AG20443 (cell line): ENCODE results near the gene TMEM125.

ENCODE experiments used
- DNase-seq: peaks from one replicate; pipeline ENCODE4 v3.0.0; 2012; ENCODE audit warnings: low spot score, mixed read lengths

Gene TMEM125

DNA sequence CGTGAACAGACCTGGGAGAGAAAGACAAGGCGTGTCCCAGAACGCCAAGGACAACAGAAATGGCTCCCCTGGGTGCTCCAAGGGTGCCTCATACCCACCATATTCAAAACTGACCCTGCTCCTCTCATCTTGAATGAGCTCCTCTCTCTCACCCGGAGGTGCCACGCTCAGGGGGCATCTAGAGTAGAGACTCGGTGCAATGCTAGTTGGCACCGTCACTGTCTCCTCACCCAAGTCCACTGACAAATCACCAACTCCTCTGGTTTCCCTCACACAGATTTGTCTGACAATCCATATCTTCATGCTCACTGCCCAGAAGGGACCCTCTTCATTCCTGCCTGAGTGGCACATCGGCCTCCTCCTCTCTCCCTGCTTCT lies 5.0 kb downstream of the TMEM125 start:
- no peak for DNase-seq

DNA sequence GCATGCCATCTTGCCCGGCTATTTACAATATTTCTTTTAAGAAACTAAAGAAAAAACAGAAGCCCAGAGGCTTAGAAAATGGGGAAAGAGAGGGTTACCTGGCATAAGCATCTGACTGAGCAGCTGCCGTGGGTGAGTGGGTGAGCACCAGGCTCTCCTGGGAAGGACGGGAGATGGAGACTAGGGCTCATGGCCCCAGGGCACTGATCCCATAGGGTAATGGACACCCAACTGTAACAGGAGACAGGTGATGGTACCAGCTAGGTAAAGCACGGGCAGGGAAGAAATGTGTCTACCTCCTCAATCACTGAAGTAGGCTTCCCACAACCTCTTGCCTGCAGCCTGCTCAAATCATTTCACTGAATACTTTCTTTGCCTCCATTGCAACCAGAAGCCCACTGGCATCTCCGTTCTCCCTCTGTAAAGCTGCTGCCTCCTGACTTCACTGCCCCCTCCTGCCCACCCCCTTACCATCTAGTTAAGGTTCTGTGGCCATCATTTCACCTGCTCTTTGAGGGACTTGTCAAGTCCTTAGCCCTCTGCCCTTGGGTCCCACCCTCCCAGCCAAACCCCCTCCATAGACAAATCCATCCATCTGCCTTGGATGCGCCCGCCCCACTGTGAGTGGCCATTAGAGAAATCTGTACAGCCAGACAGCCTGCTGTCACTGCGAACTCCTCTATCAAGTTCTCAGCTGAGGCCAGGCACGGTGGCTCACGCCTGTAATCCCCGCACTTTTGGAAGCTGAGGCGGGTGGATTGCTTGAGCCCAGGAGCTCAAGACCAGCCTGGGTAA lies 6.2 kb downstream of the TMEM125 start:
- no peak for DNase-seq

GRCh38 chr1:43276673-43277072 lies 6.9 kb downstream of the TMEM125 start:
- DNase-seq, result no peak

DNA sequence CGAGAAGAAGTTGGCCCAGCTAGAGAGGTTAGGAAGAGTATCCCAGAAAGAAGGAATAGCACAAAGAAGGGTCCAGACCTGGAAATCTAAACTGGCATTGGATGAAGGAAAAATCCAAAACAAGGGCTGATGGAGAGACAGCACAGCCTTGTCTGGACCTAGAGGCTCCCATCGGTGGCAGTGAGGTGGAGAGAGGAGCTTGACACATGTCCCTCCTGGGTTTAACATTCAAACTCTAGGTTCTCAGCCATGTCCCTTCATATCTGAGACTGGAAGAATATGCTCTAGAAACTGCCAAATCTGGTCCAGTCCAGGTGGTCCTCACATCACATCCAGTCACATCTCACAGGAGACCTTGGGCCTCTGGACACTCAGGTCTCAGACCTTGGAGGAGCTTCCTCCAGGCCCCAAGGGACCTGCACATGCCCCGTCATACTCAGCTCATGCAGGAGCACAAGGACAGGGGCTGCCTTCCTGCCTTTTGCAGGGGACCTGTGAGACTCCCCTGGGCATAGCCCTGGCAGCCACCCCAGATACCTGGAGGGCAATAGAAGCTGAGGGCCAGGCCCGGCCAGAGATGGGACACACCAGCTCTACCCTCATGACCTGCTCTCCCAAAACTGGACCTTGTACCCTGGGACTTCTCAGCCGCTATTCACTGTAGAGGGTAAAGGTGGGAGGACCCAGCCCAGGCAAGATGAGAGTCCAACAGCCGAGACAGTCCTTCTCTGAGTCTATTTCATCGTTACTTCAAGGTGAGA lies 7.5 kb downstream of the TMEM125 start:
- DNase-seq, result no peak

DNA sequence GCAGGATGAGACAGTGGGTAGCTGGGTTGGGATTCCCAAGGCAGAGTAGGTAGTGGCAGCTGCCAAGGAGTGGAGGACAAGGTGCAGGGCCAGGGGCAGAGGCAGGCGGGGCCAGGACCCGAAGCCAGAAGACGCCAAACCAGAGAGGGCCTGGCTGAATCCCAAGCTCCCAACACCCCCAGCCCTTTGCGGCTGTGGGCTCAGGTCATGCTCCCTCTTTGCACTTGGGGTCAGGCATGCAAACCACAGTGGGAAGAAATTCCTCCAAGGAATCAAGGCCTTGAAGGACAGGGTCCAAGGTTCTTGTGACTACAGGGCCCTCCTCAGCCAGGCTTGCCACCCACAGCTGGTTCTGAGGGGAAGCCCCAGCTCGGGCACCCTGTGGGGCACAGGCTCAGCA lies 9.4 kb downstream of the TMEM125 start:
- DNase-seq, result no peak

DNA sequence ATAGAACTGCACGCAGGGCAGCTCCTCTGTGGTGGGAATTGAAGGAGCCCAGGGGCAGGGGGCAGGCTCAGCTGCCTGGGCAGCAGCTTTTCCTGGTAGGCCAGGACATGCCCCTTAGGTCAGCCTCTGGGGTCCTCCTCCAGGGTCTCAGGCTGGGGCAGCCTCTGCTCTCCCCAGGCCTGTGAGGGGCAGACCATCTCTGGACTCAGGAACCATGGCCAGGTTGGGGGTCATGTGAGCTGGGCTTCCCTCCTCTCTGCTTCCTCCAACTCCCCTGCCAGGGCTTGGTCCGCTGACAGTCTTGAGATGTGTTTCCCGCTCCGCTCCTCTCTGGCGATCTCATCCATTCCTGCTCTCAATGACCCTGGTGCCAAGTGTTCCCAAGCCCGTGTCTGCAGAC lies 9.9 kb downstream of the TMEM125 start:
- no peak for DNase-seq

- no peak for DNase-seq
These were observed 10.9 kb downstream of the TMEM125 start for GRCh38 chr1:43280692-43281091.

DNA sequence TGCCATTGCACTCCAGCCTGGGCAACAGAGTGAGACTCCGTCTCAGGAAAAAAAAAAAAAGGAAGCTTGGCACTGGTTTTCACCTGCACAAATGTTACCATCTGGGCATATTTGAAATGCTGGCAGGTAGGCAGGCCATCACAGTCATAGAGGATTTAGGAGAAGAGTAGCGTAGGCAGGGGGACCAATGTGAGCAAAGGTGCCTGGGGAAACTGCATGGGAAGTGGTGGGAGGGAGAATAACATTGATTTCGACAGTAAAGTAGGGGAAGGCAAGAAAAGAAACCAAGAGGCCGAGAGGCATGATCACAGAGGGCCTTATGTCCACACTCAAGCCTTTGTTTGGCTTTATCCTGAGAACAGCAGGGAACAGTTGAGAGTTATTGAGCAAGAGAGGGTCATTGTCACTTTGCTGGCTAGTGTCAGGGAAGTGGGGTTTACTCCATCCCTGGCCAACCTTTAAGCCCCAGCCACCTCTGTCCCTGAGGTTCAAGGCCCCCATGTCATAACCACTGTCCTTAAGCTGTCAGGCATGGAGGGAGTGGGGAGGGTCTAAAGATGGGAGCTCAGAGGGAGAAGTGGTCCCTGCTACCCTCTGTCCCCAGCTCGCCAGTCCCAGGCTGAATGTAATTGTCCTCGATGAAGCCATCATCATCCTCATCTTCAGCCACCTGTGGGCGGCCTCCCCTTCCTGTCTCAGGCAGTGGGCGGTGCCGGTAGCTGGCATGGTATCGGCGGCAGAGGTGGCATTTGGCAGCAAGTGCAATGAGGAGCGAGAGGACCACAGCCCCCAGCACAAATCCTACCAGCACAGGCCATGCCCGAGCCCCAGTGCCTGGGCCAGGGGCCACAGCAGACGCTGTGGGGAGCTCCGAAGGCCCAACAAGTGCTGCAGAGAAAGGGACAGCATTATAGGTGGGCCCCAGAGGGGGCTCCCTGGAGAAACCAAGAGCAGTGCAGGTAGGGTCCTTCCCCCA lies 12.7 kb downstream of the TMEM125 start:
- DNase-seq, result no peak

DNA sequence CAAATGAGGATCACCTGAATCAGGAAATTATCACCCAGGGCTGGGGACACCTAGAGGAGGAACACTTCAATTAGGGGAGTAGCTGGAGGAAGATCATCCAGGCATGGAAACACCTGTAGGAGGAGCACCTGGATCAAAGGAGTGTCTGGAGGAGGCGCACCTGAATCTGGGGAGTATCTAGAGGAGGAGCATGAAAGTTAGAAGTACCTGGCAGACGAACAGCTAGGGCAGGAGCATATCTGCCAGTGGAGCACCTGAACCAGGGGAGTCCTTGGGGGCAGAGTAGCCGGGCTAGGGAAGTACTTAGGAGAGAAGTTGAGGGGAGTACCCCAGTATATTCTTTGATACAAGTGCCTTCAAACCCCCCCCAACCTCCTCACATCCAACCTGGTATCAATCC lies 14.3 kb downstream of the TMEM125 start:
- no peak for DNase-seq

DNA sequence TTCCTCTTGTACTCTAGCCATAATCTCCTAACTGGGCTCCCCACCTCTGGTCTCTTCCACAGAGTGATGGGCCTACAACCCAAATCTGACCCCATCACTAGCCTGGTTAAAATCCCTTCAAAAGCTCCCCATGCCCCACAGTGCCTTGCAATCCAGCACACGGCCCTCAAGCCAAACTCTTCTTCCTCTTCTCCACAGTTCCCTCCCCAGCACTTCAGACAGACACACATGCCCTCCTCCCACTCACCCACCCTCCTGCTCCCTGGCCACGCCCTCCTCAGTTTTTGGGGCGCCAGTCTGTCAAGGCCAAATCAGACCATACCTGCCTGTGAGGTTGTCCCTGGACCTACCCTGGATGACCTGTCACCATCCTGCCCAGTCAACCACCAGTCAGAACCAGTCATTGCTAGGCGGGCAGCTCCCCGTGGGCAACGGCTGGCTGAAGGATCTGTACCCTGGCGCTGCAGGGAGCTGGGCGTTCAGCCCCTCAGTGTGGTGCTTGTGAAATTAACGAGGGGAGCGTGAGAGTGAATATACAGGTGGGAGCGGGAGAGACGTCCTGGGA lies 14.8 kb downstream of the TMEM125 start:
- no peak for DNase-seq

- no peak for DNase-seq
These were observed 15.6 kb downstream of the TMEM125 start, which contains the start of gene C1orf210 for GRCh38 chr1:43285269-43285990. Gene C1orf210, minus strand, starts transcription at chr1:43285581. Its CDS starts 2,311 bp downstream, at chr1:43283270.

DNA sequence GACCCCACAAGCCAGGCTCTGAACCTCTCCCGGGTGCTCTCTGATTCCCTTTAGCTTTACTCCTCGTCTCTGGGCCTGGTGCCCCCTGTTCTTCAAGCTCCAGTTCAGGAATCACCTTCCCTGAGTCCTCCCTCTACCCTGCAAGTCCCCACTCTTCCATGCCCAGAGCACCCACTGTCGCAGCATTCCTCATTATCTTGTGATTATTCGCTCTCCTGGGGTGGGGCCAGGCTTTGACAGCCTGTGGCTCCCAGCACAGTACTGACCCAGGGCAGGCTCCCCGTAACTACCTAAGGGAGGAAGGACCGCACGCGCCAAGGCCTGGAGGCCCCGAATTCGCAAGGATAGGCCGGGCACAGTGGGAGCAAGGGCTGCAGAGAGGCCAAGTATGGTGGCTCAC lies 16.3 kb downstream of the TMEM125 start:
- DNase-seq, result no peak

DNA sequence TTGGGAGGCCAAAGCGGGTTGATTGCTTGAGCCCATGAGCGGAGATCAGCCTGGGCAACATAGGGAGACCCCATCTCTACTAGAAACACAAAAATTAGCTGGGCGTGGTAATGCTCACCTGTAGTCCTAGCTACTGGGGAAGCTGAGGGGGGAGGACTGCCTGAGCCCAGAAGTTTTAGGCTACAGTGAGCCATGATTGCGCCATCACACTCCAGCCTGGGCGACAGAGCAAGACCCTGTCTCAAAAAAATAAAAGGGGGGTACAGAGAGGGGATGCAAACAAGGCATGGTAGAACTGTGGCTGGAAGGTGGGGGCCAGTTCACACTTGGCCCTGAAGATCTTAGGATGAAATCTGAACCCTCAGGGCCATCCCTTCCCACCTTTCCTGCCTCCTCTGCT lies 16.8 kb downstream of the TMEM125 start:
- no peak for DNase-seq

DNA sequence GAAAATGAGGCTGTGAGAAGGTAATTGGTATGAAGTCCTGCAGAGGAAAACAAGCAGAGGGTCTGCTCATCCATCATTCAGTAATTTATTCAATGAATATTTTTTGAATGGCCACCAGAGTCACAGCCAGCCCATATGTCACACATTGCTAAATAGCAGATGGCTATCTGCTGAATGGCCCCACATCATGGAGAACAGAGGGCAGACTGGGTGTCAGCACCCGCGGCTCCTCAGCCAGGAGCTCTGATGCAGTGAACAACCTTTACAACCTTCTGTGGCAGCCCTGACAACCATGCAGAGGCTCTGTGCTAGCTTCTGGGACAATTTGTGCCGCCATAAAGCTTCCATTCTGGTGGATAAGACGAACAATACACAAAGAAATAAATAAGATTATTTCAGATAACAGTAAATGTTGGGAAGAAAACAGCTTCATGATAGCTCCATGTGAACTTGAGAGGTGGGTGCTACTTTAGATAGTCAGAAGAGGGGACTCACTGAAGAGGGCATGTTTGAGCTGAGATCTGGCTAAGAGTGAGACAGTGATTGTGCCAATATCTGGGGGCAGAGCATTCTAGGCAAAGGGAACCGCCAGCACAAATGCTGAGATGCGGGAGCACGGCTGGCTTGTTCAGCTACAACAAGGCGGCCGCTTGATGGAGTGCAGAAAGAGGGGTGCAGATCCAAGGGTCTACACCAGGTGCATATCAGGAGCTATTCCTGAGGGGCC lies 18.4 kb downstream of the TMEM125 start:
- DNase-seq, result no peak

DNA sequence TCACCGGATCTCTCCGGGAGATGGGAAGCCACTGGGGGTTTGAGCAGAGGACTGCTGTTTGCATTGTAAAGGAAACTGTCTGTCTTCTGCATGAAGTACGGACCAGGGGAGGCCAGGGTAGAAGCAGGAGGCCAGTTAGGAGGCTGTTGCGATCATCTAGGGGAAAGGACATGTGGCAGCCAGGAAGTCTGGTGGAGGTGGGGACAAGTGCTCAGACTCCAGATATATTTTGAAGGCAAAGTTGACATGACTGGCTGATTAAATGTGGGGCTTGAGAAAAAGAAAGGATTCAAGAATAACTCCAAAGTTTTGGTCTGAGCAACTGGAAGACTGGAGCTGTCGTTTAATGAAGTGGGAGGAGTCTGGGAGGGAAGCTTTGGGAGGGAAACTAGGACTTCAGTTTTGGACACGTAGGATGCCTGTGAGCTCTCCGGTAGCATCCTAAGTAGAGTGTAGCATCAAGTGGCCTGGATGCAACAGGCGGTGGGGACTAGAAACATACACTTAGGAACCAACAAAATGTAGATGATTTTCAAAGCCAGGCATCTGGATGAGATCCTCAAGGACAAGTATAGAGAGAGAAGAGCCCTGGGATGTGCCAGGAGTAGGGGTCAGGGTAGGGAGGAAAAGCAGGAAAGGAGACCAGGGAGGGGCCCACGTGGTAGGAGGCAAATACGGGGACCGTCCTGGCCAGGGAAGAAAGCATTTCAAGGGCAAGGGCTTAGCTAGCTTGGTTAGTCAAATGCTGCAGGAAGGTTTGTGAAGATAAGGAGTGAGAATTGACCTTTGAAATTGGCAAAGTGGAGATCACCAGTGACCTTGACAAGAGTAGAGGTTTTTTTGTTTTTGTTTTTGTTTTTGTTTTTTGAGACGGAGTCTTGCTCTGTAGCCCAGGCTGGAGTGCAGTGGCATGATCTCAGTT lies 19.3 kb downstream of the TMEM125 start:
- DNase-seq, result no peak

DNA sequence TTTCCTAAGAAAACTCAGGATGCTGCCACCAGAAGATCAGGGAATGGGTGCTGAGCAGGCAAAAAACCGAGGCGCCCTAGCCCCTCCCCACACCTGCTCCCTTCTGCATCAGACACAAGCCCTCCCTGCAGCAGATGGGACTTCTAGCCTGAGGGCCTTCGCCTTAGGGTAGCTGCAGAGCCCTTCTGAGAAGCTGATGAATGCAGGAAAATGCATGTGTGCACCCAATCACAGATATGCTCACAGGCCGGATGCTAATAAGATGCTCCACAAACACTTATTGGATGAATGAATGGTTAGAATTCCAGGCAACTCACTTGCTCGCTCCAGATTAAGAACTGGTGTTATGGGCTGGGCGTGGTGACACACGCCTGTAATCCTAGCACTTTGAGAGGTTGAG lies 22.4 kb downstream of the TMEM125 start:
- DNase-seq, result no peak

DNA sequence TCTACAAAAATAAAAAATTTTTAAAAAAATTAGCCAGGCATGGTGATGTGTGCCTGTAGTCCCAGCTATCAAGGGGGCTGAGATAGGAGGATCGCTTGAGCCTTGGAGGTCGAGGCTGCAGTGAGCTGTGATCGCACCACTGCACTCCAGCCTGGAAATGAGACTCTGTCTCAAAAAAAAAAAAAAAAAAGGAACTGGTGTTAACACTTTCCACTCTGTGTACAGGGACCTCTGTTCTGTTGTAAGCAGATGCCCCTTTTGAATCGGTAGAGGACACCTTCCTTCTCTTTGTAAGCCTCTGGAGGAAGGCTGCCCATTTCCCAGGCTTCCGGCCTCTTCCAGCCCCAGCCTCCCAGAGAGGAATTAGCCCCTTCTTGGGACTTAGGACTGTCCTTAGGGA lies 22.9 kb downstream of the TMEM125 start:
- DNase-seq, result no peak

DNA sequence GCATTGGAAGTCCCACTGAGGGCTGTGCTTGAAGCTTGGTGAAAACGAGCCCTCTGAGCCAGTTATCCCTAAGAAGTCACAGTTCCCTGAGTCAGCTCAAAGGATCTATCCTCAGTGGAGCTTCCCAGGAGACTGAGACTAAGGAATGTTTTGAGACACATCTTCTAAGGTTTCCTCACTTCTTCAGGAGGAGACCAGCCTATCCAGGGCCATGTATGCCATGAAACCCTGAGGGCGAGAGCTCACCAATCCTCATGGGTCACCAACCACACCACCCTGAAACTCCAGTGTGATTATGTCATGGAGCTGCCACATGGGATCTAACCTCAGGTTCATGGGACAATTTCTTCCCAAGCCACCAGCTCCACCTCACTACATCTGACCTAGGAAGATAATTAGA lies 23.4 kb downstream of the TMEM125 start:
- no peak for DNase-seq
